CD14-positive monocyte (primary cell): ENCODE measurements around the gene CCDC116. TPM values are rescaled to one million over a fixed set of nuclear protein-coding genes. Genes with fewer than 3 reads are reported as not detected.

ENCODE experiments used
- DNase-seq, 3 donors: peaks; one replicate each; pipeline ENCODE4 v3.0.0-alpha.2; 2011 to 2022
- H2AFZ ChIP-seq: 2 replicates; pipeline ENCODE4 v1.6.0; 2012; ENCODE audit warnings: mild to moderate bottlenecking, low read depth, low read length, inconsistent platforms; ENCODE audit not compliant: insufficient read depth, poor library complexity, severe bottlenecking
- H3K27ac ChIP-seq, 2 donors: 1 replicate in 1 of 2; 2 replicates in 1 of 2; pipeline ENCODE4 v1.5.1; 2012 to 2013; ENCODE audit warnings: low read length in 2 of 2, control low read depth in 1 of 2, inconsistent platforms in 1 of 2, low read depth in 1 of 2, mild to moderate bottlenecking in 1 of 2
- H3K27me3 ChIP-seq, 2 donors: one replicate each; pipeline versions ENCODE4 v1.6.0 to v1.6.1; 2011 to 2013; ENCODE audit warnings: low read length in 2 of 2; ENCODE audit not compliant: control insufficient read depth in 2 of 2, insufficient read depth in 2 of 2
- H3K36me3 ChIP-seq, 2 donors: replicated peaks in 1 of 2; 1 replicate in 1 of 2; 2 replicates in 1 of 2; pipeline versions ENCODE4 v1.5.1 to v1.6.1; 2012 to 2013; ENCODE audit warnings: low read length in 2 of 2, control low read depth in 1 of 2, inconsistent platforms in 1 of 2, mild to moderate bottlenecking in 1 of 2; ENCODE audit not compliant: insufficient read depth in 2 of 2, control insufficient read depth in 1 of 2
- H3K4me1 ChIP-seq, 2 donors: 1 replicate in 1 of 2; 2 replicates in 1 of 2; pipeline versions ENCODE4 v1.5.1 to v1.6.1; 2012 to 2013; ENCODE audit warnings: low read length in 2 of 2, control low read depth in 1 of 2, inconsistent platforms in 1 of 2, mild to moderate bottlenecking in 1 of 2, moderate library complexity in 1 of 2; ENCODE audit not compliant: insufficient read depth in 2 of 2, control insufficient read depth in 1 of 2
- H3K4me2 ChIP-seq: replicated peaks from 2 replicates; pipeline ENCODE3; 2012; ENCODE audit warnings: low read length, moderate library complexity, mild to moderate bottlenecking; ENCODE audit not compliant: poor library complexity, severe bottlenecking; ENCODE audit errors: extremely low read depth
- H3K4me3 ChIP-seq, 3 experiments: fragments of 200-600 bp in 1 of 3; sonication (generic) in 1 of 3; replicated peaks in 1 of 3; 1 replicate in 2 of 3; 2 replicates in 1 of 3; pipeline ENCODE4 v1.5.1; 2011 to 2013; ENCODE audit warnings: low read length in 3 of 3, mild to moderate bottlenecking in 3 of 3, control low read depth in 2 of 3, low read depth in 2 of 3, inconsistent platforms in 1 of 3, moderate library complexity in 1 of 3
- H3K79me2 ChIP-seq: 2 replicates; pipeline ENCODE4 v1.6.0; 2012; ENCODE audit warnings: mild to moderate bottlenecking, control low read depth, inconsistent platforms, low read length, moderate library complexity; ENCODE audit not compliant: insufficient read depth
- H3K9ac ChIP-seq: 2 replicates; pipeline ENCODE4 v1.6.0; 2017; ENCODE audit warnings: low read length, mild to moderate bottlenecking; ENCODE audit not compliant: insufficient read depth, poor library complexity, severe bottlenecking
- H3K9me3 ChIP-seq, 2 donors: replicated peaks in 1 of 2; 1 replicate in 1 of 2; 2 replicates in 1 of 2; pipeline versions ENCODE4 v1.5.1 to v1.6.1; 2012 to 2013; ENCODE audit warnings: low read length in 2 of 2, control low read depth in 1 of 2; ENCODE audit not compliant: control insufficient read depth in 1 of 2, insufficient read depth in 1 of 2
- H4K20me1 ChIP-seq: 2 replicates; pipeline ENCODE4 v1.6.0; 2012; ENCODE audit warnings: mild to moderate bottlenecking, low read length, control low read depth, moderate library complexity; ENCODE audit not compliant: insufficient read depth
- H3K27ac Mint-ChIP-seq, 7 donors: one replicate each; pipeline ENCODE4 v1.8.0; 2020; ENCODE audit warnings: mild to moderate bottlenecking in 7 of 7, mixed read lengths in 7 of 7, moderate library complexity in 6 of 7, inconsistent platforms in 2 of 7
- H3K27me3 Mint-ChIP-seq, 3 donors: one replicate each; pipeline ENCODE4 v1.8.0; 2021 to 2022; ENCODE audit warnings: low read depth in 3 of 3, mild to moderate bottlenecking in 3 of 3, mixed read lengths in 3 of 3, moderate library complexity in 3 of 3, inconsistent platforms in 1 of 3
- H3K36me3 Mint-ChIP-seq, 2 donors: one replicate each; pipeline ENCODE4 v1.8.0; 2020; ENCODE audit warnings: mixed read lengths in 2 of 2, inconsistent platforms in 1 of 2, mild to moderate bottlenecking in 1 of 2
- H3K4me1 Mint-ChIP-seq: one replicate; pipeline ENCODE4 v1.8.0; 2020; ENCODE audit warnings: mild to moderate bottlenecking, mixed read lengths
- H3K4me3 Mint-ChIP-seq, 2 donors: one replicate each; pipeline ENCODE4 v1.8.0; 2020; ENCODE audit warnings: mild to moderate bottlenecking in 2 of 2, mixed read lengths in 2 of 2, moderate library complexity in 1 of 2
- H3K9me3 Mint-ChIP-seq, 7 donors: one replicate each; pipeline ENCODE4 v1.8.0; 2020 to 2022; ENCODE audit warnings: mixed read lengths in 7 of 7, mild to moderate bottlenecking in 6 of 7, moderate library complexity in 6 of 7, inconsistent platforms in 2 of 7
- CTCF ChIP-seq: fragments of 200-600 bp; IDR thresholded peaks from one replicate; pipeline ENCODE4 v1.8.0; 2022; ENCODE audit warnings: antibody characterized with exemption, mild to moderate bottlenecking
- WGBS: methylation state at CpG from one replicate; pipeline ENCODE4 v1.1.5; 2013; ENCODE audit warnings: missing lambda C conversion rate; ENCODE audit not compliant: insufficient coverage; 5-methylcytosine and 5-hydroxymethylcytosine counted together
- intact Hi-C, 2 donors: fragments of 100-400 bp; cut with micrococcal nuclease; formaldehyde crosslinking; loops; one replicate each; pipeline versions ENCODE4 v1.15.0 to v1.15.1; 2023
- polyA plus RNA-seq, 3 donors: library from polyadenylated mRNA; depleted of rRNA in 1 of 3; unstranded in 2 of 3; stranded (reverse) in 1 of 3; fragments of 300-500 nt in 2 of 3; fragments of >200 nt in 1 of 3; fragmentation: Illumina TruSeq in 2 of 3; gene quantifications; 1 replicate in 2 of 3; 2 replicates in 1 of 3; pipeline ENCODE4 v1.2.3, GENCODE V29; 2012 to 2021

Gene CCDC116
- polyA plus RNA-seq, 3 donors: 0.21 TPM; not detected in 2

DNA sequence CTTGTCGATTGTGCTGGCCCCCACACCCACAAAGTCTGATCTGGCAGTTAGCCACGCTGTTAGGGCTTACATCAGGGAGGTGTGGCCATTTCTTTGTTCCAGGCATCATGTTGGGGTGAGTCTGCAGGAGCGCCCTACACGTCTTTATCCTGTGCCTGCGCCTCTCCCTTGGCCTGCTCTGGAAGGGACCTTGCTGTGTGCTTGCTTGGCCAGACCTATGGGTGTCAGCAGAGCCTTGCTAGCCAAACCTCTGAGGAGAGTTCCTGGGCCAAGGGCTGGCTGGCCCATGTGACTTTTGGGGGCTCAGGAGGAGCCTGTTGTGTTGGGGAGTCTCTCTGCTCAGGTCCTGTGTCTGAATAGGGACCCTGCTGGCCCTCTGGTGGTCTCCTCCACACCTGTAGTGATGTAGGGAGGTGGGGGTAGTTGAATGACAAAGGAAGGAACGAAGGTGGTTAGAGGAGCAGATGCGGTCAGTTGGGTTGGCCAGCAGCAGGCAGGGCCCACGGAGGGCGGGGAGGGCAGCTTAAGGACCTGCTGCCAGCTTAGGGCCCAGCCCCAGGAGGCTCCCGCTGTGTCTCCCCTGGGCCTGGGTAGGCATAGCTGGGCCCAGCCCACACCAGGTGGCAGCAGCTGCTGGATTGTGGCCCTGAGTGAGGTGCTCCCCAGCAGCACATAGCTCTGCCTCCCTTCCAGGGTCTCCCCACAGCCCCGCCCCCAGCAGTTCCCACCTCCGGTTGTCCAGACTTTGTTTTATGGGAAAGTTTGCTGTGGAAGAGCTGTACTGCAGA lies 41.2 kb downstream of the CCDC116 start:
- H3K4me3 Mint-ChIP-seq: no peak overlapping the region
- Histone ChIP-seq H3K4me1 (no peaks in the 10 kb centered on the region), H3K36me3 (peaks cover 66 to 77% of the 10 kb centered on the region in 2 donors), H3K27ac (no peak overlapping the region), H2AFZ (no peak overlapping the region), H3K4me2 (no peak overlapping the region), H3K4me3 (no peak overlapping the region), H3K9ac (no peak overlapping the region), H3K27me3 (no peaks in the 10 kb centered on the region), H3K79me2 (peaks cover 30% of the 10 kb centered on the region), H3K9me3 (no peaks in the 10 kb centered on the region), H4K20me1 (peaks cover 37% of the 10 kb centered on the region)
- 100% methylated on average over 10 of the region's 12 CpGs for WGBS
- no peak for TF ChIP-seq CTCF
- DNase-seq: no peak
- peaks cover 0 to 3% (median 2%) of the 10 kb centered on the region in 7 donors for H3K9me3 Mint-ChIP-seq
- peaks cover 16% of the 10 kb centered on the region for H3K4me1 Mint-ChIP-seq
- peaks cover 82 to 93% of the 10 kb centered on the region in 2 donors for H3K36me3 Mint-ChIP-seq
- intact Hi-C loops: no loop called here
- peak overlapping the region in 2 of 7 donors; percentile 50 to 57 for H3K27ac Mint-ChIP-seq
- H3K27me3 Mint-ChIP-seq: peaks cover 0 to 2% (median 0%) of the 10 kb centered on the region in 3 donors

- Mint-ChIP-seq H3K9me3 (peaks cover 0 to 3% (median 2%) of the 10 kb centered on the region in 7 donors), H3K36me3 (peaks cover 79 to 89% of the 10 kb centered on the region in 2 donors), H3K27ac (peak overlapping the region in 2 of 7 donors; percentile 26 to 30), H3K4me3 (no peak overlapping the region), H3K27me3 (peaks cover 0 to 2% (median 0%) of the 10 kb centered on the region in 3 donors), H3K4me1 (peaks cover 13% of the 10 kb centered on the region)
- Histone ChIP-seq H3K4me2 (no peak overlapping the region), H3K9ac (no peak overlapping the region), H3K36me3 (peaks cover 69 to 70% of the 10 kb centered on the region in 2 donors), H3K9me3 (no peaks in the 10 kb centered on the region), H3K79me2 (peaks cover 21% of the 10 kb centered on the region), H3K4me1 (no peaks in the 10 kb centered on the region), H3K27ac (no peak overlapping the region), H3K4me3 (no peak overlapping the region), H3K27me3 (no peaks in the 10 kb centered on the region), H2AFZ (no peak overlapping the region), H4K20me1 (peaks cover 37% of the 10 kb centered on the region)
- DNase-seq: no peak
- intact Hi-C loops: no loop called here
- no peak for TF ChIP-seq CTCF
- 98% methylated on average over 9 of the region's 12 CpGs for WGBS
Observed at GRCh38 chr22:21674638-21675245, 42.2 kb downstream of the CCDC116 start.
